K562 (cell line): ENCODE data around the gene SELENOO. TPM values are rescaled to one million over a fixed set of nuclear protein-coding genes. Genes with fewer than 3 reads are reported as not detected.

Source experiments
- BMI1 ChIP-seq: fragments of 150-350 bp; IDR thresholded peaks from 2 replicates; pipeline ENCODE4 v1.6.1; 2014; ENCODE audit warnings: low read length
- CBX2 ChIP-seq: fragments of 200-600 bp; sonication (generic); IDR thresholded peaks from one replicate; pipeline ENCODE4 v1.6.1; 2012; ENCODE audit warnings: mild to moderate bottlenecking, low read length, inconsistent platforms; ENCODE audit not compliant: insufficient read depth, poor library complexity, severe bottlenecking
- DDX20 ChIP-seq: fragments of 450-650 bp; IDR thresholded peaks from 2 replicates; pipeline ENCODE4 v1.6.1; 2016; ENCODE audit warnings: missing genetic modification characterization, low read depth, mild to moderate bottlenecking, missing compliant biosample characterization, moderate library complexity
- EWSR1 ChIP-seq: fragments of 450-650 bp; IDR thresholded peaks from 2 replicates; pipeline ENCODE4 v1.6.1; 2018; ENCODE audit warnings: borderline replicate concordance, mild to moderate bottlenecking, low read depth, moderate library complexity; ENCODE audit not compliant: partially characterized antibody
- MCM3 ChIP-seq: fragments of 450-650 bp; IDR thresholded peaks from 2 replicates; pipeline ENCODE4 v1.6.1; 2016
- NBN ChIP-seq: fragments of 450-650 bp; IDR thresholded peaks from 2 replicates; pipeline ENCODE4 v1.6.1; 2016; ENCODE audit warnings: low read depth, mild to moderate bottlenecking
- NFATC3 ChIP-seq: fragments of 450-650 bp; IDR thresholded peaks from 2 replicates; pipeline ENCODE4 v1.6.1; 2017; ENCODE audit warnings: mild to moderate bottlenecking
- RBFOX2 ChIP-seq: fragments of 200-400 bp; formaldehyde crosslinking; IDR thresholded peaks from 2 replicates; pipeline ENCODE4 v1.6.1; 2017; ENCODE audit warnings: low read depth, mild to moderate bottlenecking, low read length, moderate library complexity
- RBM25 ChIP-seq: fragments of 200-400 bp; formaldehyde crosslinking; IDR thresholded peaks from 2 replicates; pipeline ENCODE4 v1.6.1; 2018; ENCODE audit warnings: low read length, low read depth, moderate library complexity; ENCODE audit not compliant: severe bottlenecking
- SMC3 ChIP-seq: conservative IDR thresholded peaks from 2 replicates; pipeline ENCODE4 v1.6.1; 2011; ENCODE audit warnings: low read depth, low read length, improper control_type of control experiment; ENCODE audit not compliant: insufficient read depth
- TGIF2 ChIP-seq: sonication (generic); formaldehyde crosslinking; IDR thresholded peaks from 2 replicates; pipeline ENCODE4 v1.8.1; 2022; ENCODE audit warnings: mild to moderate bottlenecking, missing genetic modification reagents, moderate library complexity
- polyA plus RNA-seq, 8 experiments: library from polyadenylated mRNA; depleted of rRNA in 4 of 8; stranded (reverse) in 5 of 8; unstranded in 3 of 8; fragments of >200 nt; fragmentation: Nextera tagmentation in 2 of 8; fragmentation: Illumina TruSeq in 1 of 8; extraction: Ambion mirVana in 2 of 8; extraction: Trizol in 1 of 8; gene quantifications; 2 replicates each; pipeline versions ENCODE4 v1.2.1 to v1.2.3, GENCODE V29; 2011 to 2014; ENCODE audit warnings: inconsistent platforms in 1 of 8, missing spikeins in 1 of 8
- total RNA-seq, 7 experiments: library from RNA; depleted of rRNA in 6 of 7; stranded (reverse); fragments of >200 nt in 6 of 7; fragmentation: Illumina TruSeq in 2 of 7; extraction: Trizol in 2 of 7; gene quantifications; 2 replicates each; pipeline versions ENCODE4 v1.2.1 to v1.2.3, GENCODE V29; 2011 to 2021; ENCODE audit warnings: low replicate concordance in 1 of 7
- TF ChIP-seq, protein P1 (sequence below): fragments of 250-450 bp; sonication (Bioruptor Pico); IDR thresholded peaks from 2 replicates; pipeline ENCODE4 v1.4.0; 2020
- TF ChIP-seq, protein P2 (sequence below): IDR thresholded peaks from 2 replicates; pipeline ENCODE4 v1.6.1; 2011; ENCODE audit not compliant: insufficient read length; ENCODE audit errors: extremely low read depth
- TF ChIP-seq, protein P3 (sequence below): fragments of 250-450 bp; sonication (Bioruptor Pico); IDR thresholded peaks from 2 replicates; pipeline ENCODE4 v1.4.0; 2020; ENCODE audit warnings: mild to moderate bottlenecking, moderate library complexity
- TF ChIP-seq, protein P4 (sequence below): fragments of 250-450 bp; sonication (Bioruptor Pico); IDR thresholded peaks from 2 replicates; pipeline ENCODE4 v1.5.0; 2020; ENCODE audit warnings: mild to moderate bottlenecking, borderline replicate concordance

Gene SELENOO
- total and polyA plus RNA-seq, 9 of the 15 experiments (the other 6 are each of a cell fraction or from before 2014, with no cell fraction given): 0.37 to 24.9 (median 8.3) TPM

DNA sequence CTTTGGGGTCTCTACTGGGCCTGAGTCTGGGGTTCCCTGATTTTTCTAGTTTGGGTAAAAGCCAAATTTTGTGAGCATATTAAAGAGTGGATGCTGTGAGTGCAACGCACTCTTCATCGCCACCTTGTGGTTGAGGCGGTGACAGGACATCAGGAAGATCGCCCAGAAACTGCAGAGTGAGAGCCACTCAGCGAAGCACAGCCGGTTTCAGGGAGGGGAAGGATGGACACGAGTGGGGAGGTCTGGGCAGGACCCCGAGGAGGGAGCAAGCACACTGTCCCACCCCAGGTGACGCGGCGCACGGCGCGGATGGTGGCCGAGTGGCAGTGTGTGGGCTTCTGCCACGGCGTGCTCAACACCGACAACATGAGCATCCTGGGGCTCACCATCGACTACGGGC, 9.1 kb downstream of the SELENOO start (continued):
- TF ChIP-seq NFATC3: no peak
- TF ChIP-seq TGIF2 (CRISPR knock-in tag): no peak
- TF ChIP-seq MCM3: no peak
- TF ChIP-seq, protein P1, sequence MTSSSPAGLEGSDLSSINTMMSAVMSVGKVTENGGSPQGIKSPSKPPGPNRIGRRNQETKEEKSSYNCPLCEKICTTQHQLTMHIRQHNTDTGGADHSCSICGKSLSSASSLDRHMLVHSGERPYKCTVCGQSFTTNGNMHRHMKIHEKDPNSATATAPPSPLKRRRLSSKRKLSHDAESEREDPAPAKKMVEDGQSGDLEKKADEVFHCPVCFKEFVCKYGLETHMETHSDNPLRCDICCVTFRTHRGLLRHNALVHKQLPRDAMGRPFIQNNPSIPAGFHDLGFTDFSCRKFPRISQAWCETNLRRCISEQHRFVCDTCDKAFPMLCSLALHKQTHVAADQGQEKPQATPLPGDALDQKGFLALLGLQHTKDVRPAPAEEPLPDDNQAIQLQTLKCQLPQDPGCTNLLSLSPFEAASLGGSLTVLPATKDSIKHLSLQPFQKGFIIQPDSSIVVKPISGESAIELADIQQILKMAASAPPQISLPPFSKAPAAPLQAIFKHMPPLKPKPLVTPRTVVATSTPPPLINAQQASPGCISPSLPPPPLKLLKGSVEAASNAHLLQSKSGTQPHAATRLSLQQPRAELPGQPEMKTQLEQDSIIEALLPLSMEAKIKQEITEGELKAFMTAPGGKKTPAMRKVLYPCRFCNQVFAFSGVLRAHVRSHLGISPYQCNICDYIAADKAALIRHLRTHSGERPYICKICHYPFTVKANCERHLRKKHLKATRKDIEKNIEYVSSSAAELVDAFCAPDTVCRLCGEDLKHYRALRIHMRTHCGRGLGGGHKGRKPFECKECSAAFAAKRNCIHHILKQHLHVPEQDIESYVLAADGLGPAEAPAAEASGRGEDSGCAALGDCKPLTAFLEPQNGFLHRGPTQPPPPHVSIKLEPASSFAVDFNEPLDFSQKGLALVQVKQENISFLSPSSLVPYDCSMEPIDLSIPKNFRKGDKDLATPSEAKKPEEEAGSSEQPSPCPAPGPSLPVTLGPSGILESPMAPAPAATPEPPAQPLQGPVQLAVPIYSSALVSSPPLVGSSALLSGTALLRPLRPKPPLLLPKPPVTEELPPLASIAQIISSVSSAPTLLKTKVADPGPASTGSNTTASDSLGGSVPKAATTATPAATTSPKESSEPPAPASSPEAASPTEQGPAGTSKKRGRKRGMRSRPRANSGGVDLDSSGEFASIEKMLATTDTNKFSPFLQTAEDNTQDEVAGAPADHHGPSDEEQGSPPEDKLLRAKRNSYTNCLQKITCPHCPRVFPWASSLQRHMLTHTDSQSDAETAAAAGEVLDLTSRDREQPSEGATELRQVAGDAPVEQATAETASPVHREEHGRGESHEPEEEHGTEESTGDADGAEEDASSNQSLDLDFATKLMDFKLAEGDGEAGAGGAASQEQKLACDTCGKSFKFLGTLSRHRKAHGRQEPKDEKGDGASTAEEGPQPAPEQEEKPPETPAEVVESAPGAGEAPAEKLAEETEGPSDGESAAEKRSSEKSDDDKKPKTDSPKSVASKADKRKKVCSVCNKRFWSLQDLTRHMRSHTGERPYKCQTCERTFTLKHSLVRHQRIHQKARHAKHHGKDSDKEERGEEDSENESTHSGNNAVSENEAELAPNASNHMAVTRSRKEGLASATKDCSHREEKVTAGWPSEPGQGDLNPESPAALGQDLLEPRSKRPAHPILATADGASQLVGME: no peak
- no peak for TF ChIP-seq CBX2
- TF ChIP-seq RBM25: no peak
- TF ChIP-seq BMI1: no peak
- TF ChIP-seq DDX20 (tag): no peak
- TF ChIP-seq, protein P2, sequence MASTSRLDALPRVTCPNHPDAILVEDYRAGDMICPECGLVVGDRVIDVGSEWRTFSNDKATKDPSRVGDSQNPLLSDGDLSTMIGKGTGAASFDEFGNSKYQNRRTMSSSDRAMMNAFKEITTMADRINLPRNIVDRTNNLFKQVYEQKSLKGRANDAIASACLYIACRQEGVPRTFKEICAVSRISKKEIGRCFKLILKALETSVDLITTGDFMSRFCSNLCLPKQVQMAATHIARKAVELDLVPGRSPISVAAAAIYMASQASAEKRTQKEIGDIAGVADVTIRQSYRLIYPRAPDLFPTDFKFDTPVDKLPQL: no peak
- TF ChIP-seq, protein P3, sequence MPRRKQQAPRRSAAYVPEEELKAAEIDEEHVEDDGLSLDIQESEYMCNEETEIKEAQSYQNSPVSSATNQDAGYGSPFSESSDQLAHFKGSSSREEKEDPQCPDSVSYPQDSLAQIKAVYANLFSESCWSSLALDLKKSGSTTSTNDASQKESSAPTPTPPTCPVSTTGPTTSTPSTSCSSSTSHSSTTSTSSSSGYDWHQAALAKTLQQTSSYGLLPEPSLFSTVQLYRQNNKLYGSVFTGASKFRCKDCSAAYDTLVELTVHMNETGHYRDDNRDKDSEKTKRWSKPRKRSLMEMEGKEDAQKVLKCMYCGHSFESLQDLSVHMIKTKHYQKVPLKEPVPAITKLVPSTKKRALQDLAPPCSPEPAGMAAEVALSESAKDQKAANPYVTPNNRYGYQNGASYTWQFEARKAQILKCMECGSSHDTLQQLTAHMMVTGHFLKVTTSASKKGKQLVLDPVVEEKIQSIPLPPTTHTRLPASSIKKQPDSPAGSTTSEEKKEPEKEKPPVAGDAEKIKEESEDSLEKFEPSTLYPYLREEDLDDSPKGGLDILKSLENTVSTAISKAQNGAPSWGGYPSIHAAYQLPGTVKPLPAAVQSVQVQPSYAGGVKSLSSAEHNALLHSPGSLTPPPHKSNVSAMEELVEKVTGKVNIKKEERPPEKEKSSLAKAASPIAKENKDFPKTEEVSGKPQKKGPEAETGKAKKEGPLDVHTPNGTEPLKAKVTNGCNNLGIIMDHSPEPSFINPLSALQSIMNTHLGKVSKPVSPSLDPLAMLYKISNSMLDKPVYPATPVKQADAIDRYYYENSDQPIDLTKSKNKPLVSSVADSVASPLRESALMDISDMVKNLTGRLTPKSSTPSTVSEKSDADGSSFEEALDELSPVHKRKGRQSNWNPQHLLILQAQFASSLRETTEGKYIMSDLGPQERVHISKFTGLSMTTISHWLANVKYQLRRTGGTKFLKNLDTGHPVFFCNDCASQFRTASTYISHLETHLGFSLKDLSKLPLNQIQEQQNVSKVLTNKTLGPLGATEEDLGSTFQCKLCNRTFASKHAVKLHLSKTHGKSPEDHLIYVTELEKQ (CRISPR knock-in tag): no peak
- no peak; the same call in 1 of the 2 replicates for TF ChIP-seq RBFOX2
- TF ChIP-seq, protein P4, sequence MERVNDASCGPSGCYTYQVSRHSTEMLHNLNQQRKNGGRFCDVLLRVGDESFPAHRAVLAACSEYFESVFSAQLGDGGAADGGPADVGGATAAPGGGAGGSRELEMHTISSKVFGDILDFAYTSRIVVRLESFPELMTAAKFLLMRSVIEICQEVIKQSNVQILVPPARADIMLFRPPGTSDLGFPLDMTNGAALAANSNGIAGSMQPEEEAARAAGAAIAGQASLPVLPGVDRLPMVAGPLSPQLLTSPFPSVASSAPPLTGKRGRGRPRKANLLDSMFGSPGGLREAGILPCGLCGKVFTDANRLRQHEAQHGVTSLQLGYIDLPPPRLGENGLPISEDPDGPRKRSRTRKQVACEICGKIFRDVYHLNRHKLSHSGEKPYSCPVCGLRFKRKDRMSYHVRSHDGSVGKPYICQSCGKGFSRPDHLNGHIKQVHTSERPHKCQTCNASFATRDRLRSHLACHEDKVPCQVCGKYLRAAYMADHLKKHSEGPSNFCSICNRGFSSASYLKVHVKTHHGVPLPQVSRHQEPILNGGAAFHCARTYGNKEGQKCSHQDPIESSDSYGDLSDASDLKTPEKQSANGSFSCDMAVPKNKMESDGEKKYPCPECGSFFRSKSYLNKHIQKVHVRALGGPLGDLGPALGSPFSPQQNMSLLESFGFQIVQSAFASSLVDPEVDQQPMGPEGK (CRISPR knock-in tag): no peak
- no peak for TF ChIP-seq EWSR1
- no peak for TF ChIP-seq NBN
- TF ChIP-seq SMC3: peak; percentile 48; the same call in 1 of the 2 replicates
